ENCODE results near the gene GNA14. TPM values are rescaled to one million over a fixed set of nuclear protein-coding genes. Genes with fewer than 3 reads are reported as not detected.

Gene GNA14
- total RNA-seq, 1 experiment from 2014 or later = 0.37 TPM

DNA sequence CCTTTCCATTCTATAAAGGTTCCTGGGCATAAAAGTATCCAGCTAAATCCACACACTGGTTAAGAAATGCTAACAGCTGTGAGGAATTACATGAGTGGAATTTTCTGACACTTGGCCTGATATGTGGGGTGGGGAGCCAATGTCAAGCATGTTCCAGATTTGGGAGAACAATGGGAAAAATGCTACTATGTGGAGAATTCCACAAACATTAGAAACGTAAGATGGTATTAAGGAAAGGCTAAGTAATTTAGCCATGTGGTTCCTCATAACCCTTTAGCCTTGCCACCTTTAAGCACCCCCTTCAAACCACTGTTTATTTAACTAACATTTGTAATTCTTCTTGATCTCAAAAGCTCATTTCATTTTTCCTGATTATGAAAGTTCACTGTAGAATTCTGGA lies 149.2 kb downstream of the GNA14 start:
- no peaks in the 10 kb centered on the region for H3K27me3 ChIP-seq (ENCODE audit: insufficient read depth, low read length)
- no peaks in the 10 kb centered on the region for H3K23me2 ChIP-seq (ENCODE audit: insufficient read length, low read depth, low read length, poor library complexity, severe bottlenecking)
- no peaks in the 10 kb centered on the region for H3K79me1 ChIP-seq (ENCODE audit: insufficient read depth, low read depth, low read length, poor library complexity, severe bottlenecking)
- H2BK15ac ChIP-seq (ENCODE audit: low read depth, low read length) = no peak overlapping the region
- peaks cover 4% of the 10 kb centered on the region; the same call in 1 of the 2 replicates for H3K4me1 ChIP-seq (ENCODE audit: insufficient read depth, low read length)
- H4K20me1 ChIP-seq (ENCODE audit: control insufficient read depth, insufficient read depth, insufficient read length) = no peaks in the 10 kb centered on the region
- H4K91ac ChIP-seq (ENCODE audit: insufficient read length, low read depth, low read length) = no peak overlapping the region
- no peak overlapping the region for H3K14ac ChIP-seq (ENCODE audit: insufficient read depth, low read length)
- WGBS (ENCODE audit: extremely low coverage, insufficient read length, low lambda C conversion rate) = no CpG with 5 or more reads among the region's 1 CpG
- H2BK5ac ChIP-seq (ENCODE audit: insufficient read length, low read length) = no peak overlapping the region
- no peak overlapping the region for H3K27ac ChIP-seq (ENCODE audit: insufficient read length, low read depth, low read length)
- H3K27me3 Mint-ChIP-seq (ENCODE audit: low read depth) = no peaks in the 10 kb centered on the region
- no peak overlapping the region for H2BK12ac ChIP-seq (ENCODE audit: insufficient read length, low read depth, low read length)
- no peak overlapping the region for H2AFZ ChIP-seq (ENCODE audit: low read length)
- H3K4ac ChIP-seq (ENCODE audit: low read depth, low read length) = no peak overlapping the region
- no peaks in the 10 kb centered on the region for H3K9me3 ChIP-seq (ENCODE audit: control insufficient read depth, low read depth, low read length)
- no peaks in the 10 kb centered on the region for H3K36me3 Mint-ChIP-seq (ENCODE audit: insufficient read depth in 1 of 3, low read depth in 3 of 3)
- no peak for DNase-seq
- H3K4me3 Mint-ChIP-seq = no peak overlapping the region
- no peak overlapping the region for H3K9ac ChIP-seq (ENCODE audit: extremely low read depth, insufficient read length, low read length)
- no peak overlapping the region for H3K4me2 ChIP-seq (ENCODE audit: insufficient read depth, insufficient read length, low read length)
- TF ChIP-seq CTCF (conservative IDR thresholded peaks at IDR 0.05) = no peak
- H2AK5ac ChIP-seq (ENCODE audit: insufficient read length, low read length) = no peak overlapping the region
- H4K8ac ChIP-seq (replicated peaks; ENCODE audit: insufficient read length, low read depth, low read length) = no peak overlapping the region
- no peak overlapping the region for H3K56ac ChIP-seq (ENCODE audit: insufficient read length, low read depth, low read length)
- H3K79me2 ChIP-seq (ENCODE audit: insufficient read depth, low read length) = no peaks in the 10 kb centered on the region
- no peak overlapping the region for H3T11ph ChIP-seq (ENCODE audit: low read length)
- H3K23ac ChIP-seq (ENCODE audit: insufficient read length, low read depth, low read length) = no peak overlapping the region
- no peak overlapping the region for H2BK20ac ChIP-seq (ENCODE audit: low read depth, low read length, poor library complexity, severe bottlenecking)
- H3K18ac ChIP-seq (ENCODE audit: insufficient read length, low read depth, low read length) = no peak overlapping the region
- no peaks in the 10 kb centered on the region; a peak in 1 of 5 replicates for H3K9me3 Mint-ChIP-seq
- no peak overlapping the region for H4K5ac ChIP-seq (ENCODE audit: insufficient read length, low read depth, low read length)
- H3K27ac Mint-ChIP-seq = no peak overlapping the region
- H3K4me1 Mint-ChIP-seq = peaks cover 12 to 24% of the 10 kb centered on the region in 2 experiments
- H2BK120ac ChIP-seq (ENCODE audit: low read depth, low read length, poor library complexity, severe bottlenecking) = no peak overlapping the region
